ENCODE results near the gene SMARCA2.

SMARCA2 gene

DNA sequence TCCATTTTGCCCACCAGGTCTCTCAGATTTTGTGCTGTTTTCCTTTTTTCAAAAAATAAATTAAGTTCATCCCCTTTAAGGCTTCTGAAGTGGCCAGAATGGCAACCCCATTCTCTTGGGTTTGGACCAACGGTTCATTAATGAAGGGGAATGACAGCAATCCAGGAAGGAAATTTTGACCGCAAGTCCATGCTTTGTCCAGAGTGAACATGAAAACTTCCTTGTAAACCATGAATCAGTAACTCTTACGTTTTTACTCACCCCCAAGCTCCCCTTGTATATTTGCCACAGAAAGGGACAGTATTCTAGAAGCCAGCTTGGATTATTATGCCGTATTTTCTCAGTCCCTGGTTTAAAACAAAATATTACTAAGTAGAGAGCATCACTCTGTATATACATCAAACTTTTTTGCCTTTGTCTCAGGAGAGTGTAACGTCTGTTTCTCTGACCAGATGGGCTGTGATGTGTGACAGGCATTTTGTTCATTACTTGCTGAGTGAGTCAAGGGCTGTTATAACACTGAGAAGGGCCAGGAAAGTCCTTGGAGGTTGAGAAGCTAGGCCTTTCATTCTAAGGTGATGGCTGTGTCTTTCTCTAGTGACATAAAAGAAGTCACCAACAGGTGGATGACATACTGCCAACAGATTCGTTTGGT, 148.2 kb downstream of the SMARCA2 start:
- DNase-seq (ENCODE audit: low read depth), result no peak
- no peak for TF ChIP-seq CTCF (conservative IDR thresholded peaks at IDR 0.05; ENCODE audit: low read depth, low read length)
- no peak overlapping the region for H3K4me3 ChIP-seq (ENCODE audit: low read depth, low read length)

DNA sequence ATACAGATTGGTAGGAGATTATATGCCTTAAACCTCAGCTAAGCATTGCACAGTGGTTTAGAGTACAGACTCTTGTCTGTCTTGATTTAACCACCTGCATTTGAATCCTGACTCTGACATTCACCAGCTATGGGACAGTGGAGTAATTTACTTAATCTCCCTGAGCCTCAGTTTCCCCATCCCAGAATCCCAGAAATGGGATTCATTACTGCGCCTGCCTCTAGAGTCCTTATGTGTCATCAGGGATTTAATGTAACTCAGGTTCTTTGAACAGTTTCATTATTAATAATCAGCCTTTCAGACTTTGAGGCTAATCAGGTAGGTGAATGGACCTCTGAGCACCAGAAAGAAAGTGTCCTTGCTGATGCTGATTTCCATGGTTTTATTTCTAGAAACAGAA, 149.1 kb downstream of the SMARCA2 start:
- no peak overlapping the region for H3K4me3 ChIP-seq (ENCODE audit: low read depth, low read length)
- TF ChIP-seq CTCF (conservative IDR thresholded peaks at IDR 0.05; ENCODE audit: low read depth, low read length), result no peak
- DNase-seq (ENCODE audit: low read depth), result no peak

- no peak overlapping the region for H3K4me3 ChIP-seq (ENCODE audit: low read depth, low read length)
- DNase-seq (ENCODE audit: low read depth), result no peak
- no peak for TF ChIP-seq CTCF (conservative IDR thresholded peaks at IDR 0.05; ENCODE audit: low read depth, low read length)
Observed at GRCh38 chr9:2166203-2166602, 151.1 kb downstream of the SMARCA2 start.

DNA sequence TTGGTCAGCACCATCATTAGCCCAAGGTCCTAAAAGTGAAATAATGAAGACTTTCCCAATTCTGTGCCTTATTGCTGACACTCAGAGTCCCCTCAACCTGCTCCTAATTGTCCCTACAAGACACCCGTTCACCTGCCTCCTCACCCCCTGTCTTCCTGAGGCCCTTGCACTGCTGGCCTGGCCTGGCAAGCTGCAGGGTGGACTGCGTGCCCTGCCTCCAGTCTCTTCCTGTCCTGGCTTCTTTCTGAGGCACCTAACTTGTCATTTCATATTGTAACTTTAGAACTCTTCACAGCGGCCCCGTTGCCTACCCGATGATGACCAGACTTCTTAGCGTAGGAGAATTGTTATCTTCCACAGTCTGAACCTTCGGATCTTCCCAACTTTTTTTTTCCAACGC, 153.9 kb downstream of the SMARCA2 start:
- H3K4me3 ChIP-seq (ENCODE audit: low read depth, low read length), result no peak overlapping the region
- TF ChIP-seq CTCF (conservative IDR thresholded peaks at IDR 0.05; ENCODE audit: low read depth, low read length), result no peak
- no peak for DNase-seq (ENCODE audit: low read depth)

GRCh38 chr9:2170722-2171121, 155.6 kb downstream of the SMARCA2 start:
- no peak for TF ChIP-seq CTCF (conservative IDR thresholded peaks at IDR 0.05; ENCODE audit: low read depth, low read length)
- no peak for DNase-seq (ENCODE audit: low read depth)
- no peak overlapping the region for H3K4me3 ChIP-seq (ENCODE audit: low read depth, low read length)

- TF ChIP-seq CTCF (conservative IDR thresholded peaks at IDR 0.05; ENCODE audit: low read depth, low read length), result no peak
- no peak for DNase-seq (ENCODE audit: low read depth)
- no peak overlapping the region for H3K4me3 ChIP-seq (ENCODE audit: low read depth, low read length)
Observed at GRCh38 chr9:2173170-2173569, 158.0 kb downstream of the SMARCA2 start.

DNA sequence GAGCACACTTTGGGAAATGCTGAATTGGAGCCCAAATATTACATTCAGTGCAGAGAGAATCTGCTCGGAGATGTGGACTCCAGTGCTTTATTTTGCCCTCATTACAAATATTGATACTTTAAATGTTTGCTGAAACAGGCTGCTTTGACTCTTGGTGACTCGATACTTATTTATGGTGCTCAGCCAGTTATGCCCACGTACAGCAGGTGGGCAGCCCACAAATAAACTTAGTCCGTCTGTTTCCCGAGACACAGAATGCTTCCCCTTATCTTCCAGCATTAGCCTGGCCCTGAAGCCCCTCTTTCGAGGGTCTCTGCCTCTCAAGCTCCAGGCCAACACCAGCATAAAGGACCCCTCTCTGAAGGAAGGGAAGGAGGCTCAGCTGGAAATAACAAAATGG, 158.7 kb downstream of the SMARCA2 start:
- no peak overlapping the region for H3K4me3 ChIP-seq (ENCODE audit: low read depth, low read length)
- DNase-seq (ENCODE audit: low read depth), result no peak
- TF ChIP-seq CTCF (conservative IDR thresholded peaks at IDR 0.05; ENCODE audit: low read depth, low read length), result no peak
